IPS DF 6.9 (cell line): Measurements from ENCODE around the gene SLC38A8.

ENCODE experiments used
- DNase-seq: peaks from one replicate; pipeline ENCODE4 v3.0.0-alpha.2; 2013; ENCODE audit warnings: low read depth, low spot score
- H3K27ac ChIP-seq: one replicate; pipeline ENCODE4 v1.5.1; 2013; ENCODE audit warnings: low read length, control low read depth
- H3K27me3 ChIP-seq: 2 replicates; pipeline ENCODE4 v1.6.1; 2013; ENCODE audit warnings: mild to moderate bottlenecking, low read length; ENCODE audit not compliant: control insufficient read depth, insufficient read depth
- H3K36me3 ChIP-seq: 2 replicates; pipeline ENCODE4 v1.6.1; 2013; ENCODE audit warnings: low read length; ENCODE audit not compliant: control insufficient read depth, insufficient read depth
- H3K4me1 ChIP-seq: 2 replicates; pipeline ENCODE4 v1.6.1; 2013; ENCODE audit warnings: low read length; ENCODE audit not compliant: control insufficient read depth, insufficient read depth
- H3K4me3 ChIP-seq: 2 replicates; pipeline ENCODE4 v1.5.1; 2013; ENCODE audit warnings: mild to moderate bottlenecking, low read length
- H3K9me3 ChIP-seq: 2 replicates; pipeline ENCODE4 v1.6.1; 2013; ENCODE audit warnings: low read length, inconsistent platforms; ENCODE audit not compliant: control insufficient read depth, insufficient read depth
- WGBS: extraction: QIAGEN DNeasy Blood & Tissue Kit; methylation state at CpG from one replicate; pipeline ENCODE4 v1.1.7; 2013; ENCODE audit warnings: mixed read lengths, missing lambda C conversion rate; ENCODE audit not compliant: insufficient read length, insufficient coverage; 5-methylcytosine and 5-hydroxymethylcytosine counted together

The SLC38A8 gene

GRCh38 chr16:83983491-83983890 is 59.1 kb downstream of the SLC38A8 start:
- Histone ChIP-seq H3K9me3 (no peaks in the 10 kb centered on the region), H3K36me3 (no peaks in the 10 kb centered on the region), H3K4me1 (no peaks in the 10 kb centered on the region), H3K4me3 (no peak overlapping the region), H3K27me3 (no peaks in the 10 kb centered on the region), H3K27ac (no peak overlapping the region)
- DNase-seq: no peak
- WGBS: no CpG with 5 or more reads among the region's 4 CpGs

DNA sequence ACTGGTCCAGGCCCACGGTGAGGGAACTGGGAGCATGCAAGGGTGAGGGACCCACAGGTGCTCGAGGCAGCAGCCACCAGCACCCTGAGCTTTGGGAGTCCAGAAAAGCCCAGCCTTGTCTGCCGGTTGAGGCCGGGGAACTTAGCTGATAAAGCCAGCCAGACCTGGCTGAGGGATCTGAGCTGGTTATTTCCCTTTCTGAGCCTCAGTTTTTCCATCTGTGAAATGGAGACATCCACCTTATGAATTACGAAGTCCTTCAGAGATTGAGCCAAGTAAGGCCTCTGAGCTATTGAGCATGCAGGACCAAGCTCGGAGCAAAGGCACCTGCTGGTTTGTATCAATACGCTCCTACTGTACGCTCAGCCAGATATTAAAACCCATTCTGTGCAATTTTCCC is 60.8 kb downstream of the SLC38A8 start:
- no peaks in the 10 kb centered on the region for H3K36me3 ChIP-seq
- H3K27me3 ChIP-seq: no peaks in the 10 kb centered on the region
- no peak for DNase-seq
- H3K4me3 ChIP-seq: no peak overlapping the region
- WGBS: no CpG with 5 or more reads among the region's 8 CpGs
- no peaks in the 10 kb centered on the region for H3K9me3 ChIP-seq
- no peak overlapping the region for H3K27ac ChIP-seq
- H3K4me1 ChIP-seq: no peaks in the 10 kb centered on the region

GRCh38 chr16:83980794-83981193 is 61.8 kb downstream of the SLC38A8 start:
- no CpG with 5 or more reads among the region's 2 CpGs for whole genome bisulfite sequencing
- Histone ChIP-seq H3K4me3 (no peak overlapping the region), H3K9me3 (no peaks in the 10 kb centered on the region), H3K27ac (no peak overlapping the region), H3K27me3 (no peaks in the 10 kb centered on the region), H3K4me1 (no peaks in the 10 kb centered on the region), H3K36me3 (no peaks in the 10 kb centered on the region)
- no peak for DNase-seq

DNA sequence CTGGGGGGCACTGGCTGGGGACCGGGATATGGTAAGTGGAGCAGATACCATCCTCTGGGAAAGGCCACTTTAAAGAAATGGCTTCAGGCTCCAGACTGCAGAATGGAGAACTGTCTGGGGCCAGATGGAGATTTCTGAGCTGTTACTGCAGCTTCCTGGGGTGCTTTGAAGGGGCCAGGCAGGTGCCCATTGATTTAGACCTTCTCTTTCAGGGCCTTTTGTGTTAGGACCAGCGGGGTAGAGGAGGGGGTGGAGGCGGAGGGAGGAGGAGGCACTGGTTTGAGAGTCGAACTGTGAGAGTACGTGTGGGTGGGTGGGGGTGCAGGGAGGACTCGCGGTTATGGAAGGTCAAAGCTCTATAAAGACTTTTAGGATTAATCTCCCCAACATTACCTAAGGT is 63.2 kb downstream of the SLC38A8 start:
- H3K27ac ChIP-seq: no peak overlapping the region
- no peak for DNase-seq
- H3K9me3 ChIP-seq: no peaks in the 10 kb centered on the region
- no peaks in the 10 kb centered on the region for H3K36me3 ChIP-seq
- WGBS: no CpG with 5 or more reads among the region's 7 CpGs
- no peaks in the 10 kb centered on the region for H3K27me3 ChIP-seq
- H3K4me1 ChIP-seq: no peaks in the 10 kb centered on the region
- no peak overlapping the region for H3K4me3 ChIP-seq

DNA sequence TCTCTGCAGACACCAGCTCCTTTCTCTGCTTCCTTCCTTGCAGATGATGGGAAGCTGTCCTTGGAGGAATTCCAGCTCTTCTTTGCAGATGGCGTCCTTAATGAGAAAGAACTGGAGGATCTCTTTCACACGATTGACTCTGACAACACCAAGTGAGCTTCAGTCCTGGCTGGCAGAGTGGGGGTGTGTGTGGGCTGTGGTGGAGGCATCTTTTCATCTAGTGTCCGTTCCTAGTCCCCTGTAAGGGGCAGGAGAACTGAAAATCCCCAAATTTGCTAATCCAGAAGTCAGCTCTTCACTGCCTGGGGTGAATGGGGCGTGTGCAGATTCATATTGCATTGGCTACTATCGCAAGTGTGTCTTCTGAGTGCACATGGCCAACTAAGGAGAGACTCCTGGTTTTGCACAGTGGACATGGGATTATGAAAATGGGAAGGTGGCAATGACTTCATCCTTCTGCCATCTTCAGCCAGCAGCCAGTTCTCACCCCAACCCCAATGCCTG is 64.1 kb downstream of the SLC38A8 start:
- no peak for DNase-seq
- Histone ChIP-seq H3K9me3 (no peaks in the 10 kb centered on the region), H3K4me3 (no peak overlapping the region), H3K27me3 (no peaks in the 10 kb centered on the region), H3K27ac (no peak overlapping the region), H3K36me3 (no peaks in the 10 kb centered on the region), H3K4me1 (no peaks in the 10 kb centered on the region)
- WGBS: no CpG with 5 or more reads among the region's 5 CpGs

DNA sequence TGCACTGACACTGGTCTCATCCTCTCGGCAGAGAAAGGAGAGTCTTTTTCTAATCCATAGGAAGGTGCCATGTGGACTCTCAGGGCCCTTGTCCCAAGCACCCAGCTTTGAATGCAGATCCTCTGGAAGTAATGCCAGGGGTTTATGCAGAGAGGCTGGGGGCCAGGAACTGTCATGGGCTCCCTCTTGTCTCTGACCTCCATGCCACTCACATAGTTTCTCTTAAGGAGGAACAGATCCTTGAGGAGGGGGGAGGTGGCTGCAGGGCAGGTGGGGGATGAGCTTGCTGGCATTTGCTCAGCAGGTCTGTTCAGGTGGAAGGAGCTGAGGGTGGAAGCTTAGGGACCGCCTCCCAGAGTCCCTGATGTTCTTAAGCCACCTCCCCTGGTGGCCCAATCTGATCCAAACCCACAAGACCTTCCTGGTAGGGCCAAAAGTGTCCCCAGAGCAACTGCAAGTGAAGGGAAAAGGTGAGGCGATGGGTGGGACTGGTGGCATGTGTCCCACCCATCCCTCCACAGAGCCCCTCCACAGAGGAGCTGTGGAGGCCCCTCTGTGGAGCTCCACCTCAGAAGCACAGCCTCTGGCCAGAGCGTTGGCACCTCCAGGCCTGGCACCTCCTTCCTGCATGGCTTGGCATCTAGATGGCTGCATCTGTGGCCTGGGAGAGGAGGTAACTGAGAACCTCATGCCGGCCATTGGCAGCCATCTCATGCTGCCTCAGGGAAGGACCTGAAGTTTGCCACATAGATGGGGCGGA is 65.4 kb downstream of the SLC38A8 start:
- H3K4me3 ChIP-seq: no peak overlapping the region
- H3K27ac ChIP-seq: no peak overlapping the region
- H3K9me3 ChIP-seq: no peaks in the 10 kb centered on the region
- H3K27me3 ChIP-seq: no peaks in the 10 kb centered on the region
- no peak for DNase-seq
- WGBS: no CpG with 5 or more reads among the region's 6 CpGs
- no peaks in the 10 kb centered on the region for H3K36me3 ChIP-seq
- no peaks in the 10 kb centered on the region for H3K4me1 ChIP-seq

GRCh38 chr16:83975590-83976260 is 66.9 kb downstream of the SLC38A8 start:
- no peaks in the 10 kb centered on the region; the same call in 1 of the 2 replicates for H3K4me1 ChIP-seq
- no peak overlapping the region for H3K27ac ChIP-seq
- DNase-seq: no peak
- H3K4me3 ChIP-seq: no peak overlapping the region
- no peaks in the 10 kb centered on the region for H3K27me3 ChIP-seq
- no peaks in the 10 kb centered on the region for H3K9me3 ChIP-seq
- no peaks in the 10 kb centered on the region for H3K36me3 ChIP-seq
- no CpG with 5 or more reads among the region's 15 CpGs for WGBS

DNA sequence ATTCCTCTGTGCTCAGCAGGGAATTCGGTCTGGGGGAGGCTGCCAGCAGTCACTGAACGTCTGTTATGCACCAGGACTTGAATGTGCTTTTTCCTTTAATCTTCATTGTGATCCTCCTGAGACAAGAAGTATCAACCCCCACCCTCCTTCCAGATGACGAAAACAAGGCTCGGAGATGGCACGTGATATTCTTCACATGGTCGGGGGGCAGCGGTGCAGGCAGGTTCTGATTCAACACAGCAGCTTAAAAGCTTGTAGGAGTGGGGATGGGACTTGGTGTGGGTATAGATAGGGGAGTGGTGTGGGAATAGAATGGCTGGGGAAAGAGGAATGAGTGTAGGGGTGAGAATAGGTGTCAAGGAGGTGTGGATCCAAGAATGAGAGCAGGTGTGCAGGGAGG is 68.1 kb downstream of the SLC38A8 start:
- peaks cover 3% of the 10 kb centered on the region; the same call in 1 of the 2 replicates for H3K4me1 ChIP-seq
- no peak overlapping the region for H3K27ac ChIP-seq
- no peak overlapping the region for H3K4me3 ChIP-seq
- no CpG with 5 or more reads among the region's 7 CpGs for WGBS
- DNase-seq: no peak
- no peaks in the 10 kb centered on the region for H3K27me3 ChIP-seq
- no peaks in the 10 kb centered on the region for H3K9me3 ChIP-seq
- H3K36me3 ChIP-seq: no peaks in the 10 kb centered on the region

GRCh38 chr16:83973581-83974385 is 68.8 kb downstream of the SLC38A8 start:
- H3K27ac ChIP-seq: no peak overlapping the region
- peaks cover 4% of the 10 kb centered on the region; the same call in 1 of the 2 replicates for H3K27me3 ChIP-seq
- no peaks in the 10 kb centered on the region for H3K36me3 ChIP-seq
- no peak for DNase-seq
- no peaks in the 10 kb centered on the region for H3K9me3 ChIP-seq
- H3K4me1 ChIP-seq: peaks cover 3% of the 10 kb centered on the region; the same call in 1 of the 2 replicates
- H3K4me3 ChIP-seq: no peak overlapping the region
- no CpG with 5 or more reads among the region's 22 CpGs for WGBS

- H3K4me1 ChIP-seq: peaks cover 3% of the 10 kb centered on the region; the same call in 1 of the 2 replicates
- no peak for DNase-seq
- H3K4me3 ChIP-seq: no peak overlapping the region
- peaks cover 4% of the 10 kb centered on the region; the same call in 1 of the 2 replicates for H3K27me3 ChIP-seq
- no peaks in the 10 kb centered on the region for H3K36me3 ChIP-seq
- H3K9me3 ChIP-seq: no peaks in the 10 kb centered on the region
- no peak overlapping the region for H3K27ac ChIP-seq
- no CpG with 5 or more reads among the region's 10 CpGs for WGBS
Observed at GRCh38 chr16:83973077-83973476, 69.5 kb downstream of the SLC38A8 start.
